ENCODE measurements around the gene PHTF2. TPM values are rescaled to one million over a fixed set of nuclear protein-coding genes. Genes with fewer than 3 reads are reported as not detected.

Gene PHTF2
- total and polyA plus RNA-seq, 12 donors, result 12.8 to 29.1 (median 25.1) TPM

- intact Hi-C loops (cut with DNase I), result no loop called here
- Histone ChIP-seq H3K4me1 (peaks cover 2 to 40% (median 18%) of the 10 kb centered on the region in 9 donors), H3K9me3 (no peaks in the 10 kb centered on the region), H3K27ac (no peak overlapping the region), H3K4me3 (no peak overlapping the region), H3K27me3 (no peaks in the 10 kb centered on the region), H3K36me3 (no peaks in the 10 kb centered on the region)
- DNase-seq, result no peak
- WGBS, 2 donors, result 50 to 51% methylated on average over 3 of the region's 3 CpGs
- no peak for TF ChIP-seq CTCF (IDR thresholded peaks at IDR 0.05)
- peak in 3 of 8 donors; percentile 15 to 49 (median 25) for ATAC-seq
Observed at GRCh38 chr7:77838929-77839491, 40.4 kb downstream of the PHTF2 start.

GRCh38 chr7:77839919-77840318 is 41.3 kb downstream of the PHTF2 start:
- Histone ChIP-seq H3K4me3 (no peak overlapping the region), H3K9me3 (no peaks in the 10 kb centered on the region), H3K27ac (no peak overlapping the region), H3K4me1 (peaks cover 0 to 32% (median 11%) of the 10 kb centered on the region in 9 donors), H3K36me3 (no peaks in the 10 kb centered on the region), H3K27me3 (no peaks in the 10 kb centered on the region)
- DNase-seq (no peak), ATAC-seq (no peak)
- WGBS, 2 donors, result 76 to 82% methylated on average over 2 of the region's 2 CpGs
- intact Hi-C loops (cut with DNase I), result loop anchor here in 1 of 10 donors (5.0 kb wide), 1 partner anchor 33 kb away; no protein-coding TSS in a partner anchor
- no peak for TF ChIP-seq CTCF (IDR thresholded peaks at IDR 0.05)

DNA sequence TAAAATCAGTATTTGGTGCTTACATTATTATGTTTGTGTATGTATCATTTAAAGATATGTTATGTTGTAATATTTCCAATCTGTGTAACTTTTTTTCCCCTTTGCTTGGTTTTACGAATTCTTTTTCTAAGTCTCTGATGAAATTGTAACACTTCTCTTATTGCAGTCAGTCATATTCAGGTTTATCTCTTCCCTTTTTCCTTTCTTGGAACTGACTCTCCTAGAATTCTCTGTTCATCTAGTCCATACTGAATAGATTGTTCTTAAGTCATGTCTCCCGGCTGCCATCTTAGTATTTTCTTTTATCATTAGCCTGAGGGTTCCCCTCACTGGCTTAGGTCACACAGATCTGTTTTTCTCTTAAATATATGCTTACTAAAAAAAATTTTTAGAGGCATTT is 44.6 kb downstream of the PHTF2 start:
- no peaks in the 10 kb centered on the region for H3K36me3 ChIP-seq
- no peak for TF ChIP-seq CTCF (IDR thresholded peaks at IDR 0.05)
- WGBS, 2 donors, result 95 to 96% methylated on average over 2 of the region's 2 CpGs
- intact Hi-C loops (cut with DNase I), result loop anchor here in 1 of 10 donors (5.0 kb wide), 1 partner anchor 36 kb away; no protein-coding TSS in a partner anchor
- H3K4me1 ChIP-seq, result peaks cover 0 to 18% (median 9%) of the 10 kb centered on the region in 9 donors
- no peak overlapping the region for H3K27ac ChIP-seq
- peaks cover 0 to 2% (median 0%) of the 10 kb centered on the region in 11 donors for H3K9me3 ChIP-seq
- H3K4me3 ChIP-seq, result no peak overlapping the region
- no peak for DNase-seq
- H3K27me3 ChIP-seq, result no peaks in the 10 kb centered on the region
- no peak for ATAC-seq

DNA sequence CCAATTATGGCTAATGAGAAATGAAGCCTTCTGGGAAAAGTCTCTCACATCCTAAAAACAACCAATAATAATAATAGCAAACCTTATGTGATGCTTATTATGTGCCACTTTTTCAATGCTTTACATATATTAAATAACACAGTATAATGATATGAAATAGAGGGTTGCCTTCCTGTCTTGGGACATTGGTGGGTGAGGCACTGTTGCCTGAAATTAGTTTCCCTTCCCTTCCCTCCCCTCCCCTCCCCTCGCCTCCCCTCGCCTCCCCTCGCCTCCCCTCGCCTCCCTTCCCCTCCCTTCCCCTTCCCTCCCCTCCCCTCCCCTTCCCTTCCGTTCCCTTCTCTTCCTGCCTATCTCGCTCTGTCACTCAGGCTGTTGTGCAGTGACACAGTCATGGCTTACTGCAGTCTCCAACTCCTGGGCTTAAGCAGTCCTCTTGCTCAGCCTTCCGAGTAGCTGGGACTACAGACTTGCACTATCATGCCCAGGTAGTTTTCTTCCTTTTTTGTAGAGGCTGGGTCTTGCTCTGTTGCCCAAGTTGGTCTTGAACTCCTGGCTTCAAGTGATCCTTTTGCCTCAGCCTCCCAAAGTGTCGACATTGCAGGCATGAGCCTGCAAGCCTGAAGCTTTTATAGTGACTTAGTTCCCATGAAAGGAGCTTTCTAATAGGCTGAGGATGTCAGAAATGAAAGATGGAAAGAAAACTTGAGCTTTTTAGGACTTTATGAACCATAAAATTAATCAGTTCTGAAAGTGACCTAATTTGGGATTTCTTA is 47.9 kb downstream of the PHTF2 start:
- Histone ChIP-seq H3K9me3 (peaks cover 0 to 3% (median 0%) of the 10 kb centered on the region in 11 donors), H3K4me1 (no peaks in the 10 kb centered on the region), H3K27me3 (no peaks in the 10 kb centered on the region), H3K4me3 (no peak overlapping the region), H3K27ac (no peak overlapping the region), H3K36me3 (no peaks in the 10 kb centered on the region)
- no peak for TF ChIP-seq CTCF (IDR thresholded peaks at IDR 0.05)
- ATAC-seq (no peak), DNase-seq (no peak)
- intact Hi-C loops (cut with DNase I), result no loop called here
- WGBS, 2 donors, result 55 to 75% methylated on average over 6 to 8 of the region's 8 CpGs
